Omental fat pad (tissue), 4 donors: ENCODE measurements around the gene MBNL2. TPM values are rescaled to one million over a fixed set of nuclear protein-coding genes. Genes with fewer than 3 reads are reported as not detected.

Source experiments
- ATAC-seq: fragments of 150-250 bp; one replicate; pipeline ENCODE4 v1.9.1; 2016; ENCODE audit warnings: mild to moderate bottlenecking, moderate library complexity; ENCODE audit not compliant: low FRiP score
- DNase-seq: peaks from one replicate; pipeline ENCODE4 v3.0.0-alpha.2; 2019; ENCODE audit warnings: low spot score
- small RNA-seq: library from RNA; depleted of rRNA; stranded (forward); fragments of <200 nt; gene quantifications from one replicate; pipeline ENCODE3, GENCODE V24; 2016
- total RNA-seq, 4 donors: library from RNA; depleted of rRNA; stranded (reverse); fragments of >200 nt; gene quantifications; one replicate each; pipeline ENCODE4 v1.1.0, GENCODE V29; 2016
- TF ChIP-seq, protein P1 (sequence below), 3 donors: fragments of 450-650 bp; IDR thresholded peaks; one replicate each; pipeline ENCODE4 v1.5.1; 2016 to 2017; ENCODE audit warnings: antibody characterized with exemption in 3 of 3, mild to moderate bottlenecking in 3 of 3, moderate library complexity in 2 of 3

MBNL2 gene
- total RNA-seq, 4 donors from 2014 or later: 105 to 132 (median 123) TPM

- ATAC-seq (no peak), DNase-seq (no peak)
- TF ChIP-seq, protein P1, sequence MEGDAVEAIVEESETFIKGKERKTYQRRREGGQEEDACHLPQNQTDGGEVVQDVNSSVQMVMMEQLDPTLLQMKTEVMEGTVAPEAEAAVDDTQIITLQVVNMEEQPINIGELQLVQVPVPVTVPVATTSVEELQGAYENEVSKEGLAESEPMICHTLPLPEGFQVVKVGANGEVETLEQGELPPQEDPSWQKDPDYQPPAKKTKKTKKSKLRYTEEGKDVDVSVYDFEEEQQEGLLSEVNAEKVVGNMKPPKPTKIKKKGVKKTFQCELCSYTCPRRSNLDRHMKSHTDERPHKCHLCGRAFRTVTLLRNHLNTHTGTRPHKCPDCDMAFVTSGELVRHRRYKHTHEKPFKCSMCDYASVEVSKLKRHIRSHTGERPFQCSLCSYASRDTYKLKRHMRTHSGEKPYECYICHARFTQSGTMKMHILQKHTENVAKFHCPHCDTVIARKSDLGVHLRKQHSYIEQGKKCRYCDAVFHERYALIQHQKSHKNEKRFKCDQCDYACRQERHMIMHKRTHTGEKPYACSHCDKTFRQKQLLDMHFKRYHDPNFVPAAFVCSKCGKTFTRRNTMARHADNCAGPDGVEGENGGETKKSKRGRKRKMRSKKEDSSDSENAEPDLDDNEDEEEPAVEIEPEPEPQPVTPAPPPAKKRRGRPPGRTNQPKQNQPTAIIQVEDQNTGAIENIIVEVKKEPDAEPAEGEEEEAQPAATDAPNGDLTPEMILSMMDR (IDR thresholded peaks at IDR 0.05): no peak
Measured at GRCh38 chr13:97437729-97438128, 215.6 kb downstream of the MBNL2 start.

- DNase-seq: no peak
- TF ChIP-seq, protein P1 (IDR thresholded peaks at IDR 0.05): no peak
- ATAC-seq: no peak
Measured at GRCh38 chr13:97438856-97439595, 216.9 kb downstream of the MBNL2 start.

DNA sequence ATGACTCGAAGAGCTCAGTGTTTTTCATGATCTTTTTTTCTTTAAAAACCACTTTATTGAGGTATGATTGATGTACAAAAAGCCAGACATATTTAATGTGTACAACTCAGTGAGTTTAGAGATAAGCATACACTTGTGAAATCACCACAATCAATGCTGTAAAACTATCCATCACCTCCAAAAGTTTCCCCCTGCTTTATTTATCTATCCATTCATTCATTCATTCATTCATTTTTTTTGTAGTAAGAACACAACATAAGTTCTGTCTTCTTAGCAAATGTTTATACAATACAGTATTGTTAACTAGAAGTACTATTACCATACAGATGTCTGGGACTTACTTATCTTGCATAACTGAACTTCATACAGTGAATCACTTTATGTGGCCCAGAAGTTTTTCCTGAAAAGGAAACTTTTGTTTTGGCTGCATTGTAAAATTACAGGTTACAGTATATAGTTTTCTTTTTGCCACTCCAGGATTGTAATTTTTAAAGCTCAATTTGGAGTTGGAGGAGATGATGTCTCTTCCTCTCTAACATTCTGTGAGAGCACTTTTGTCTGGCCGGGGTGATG, 218.6 kb downstream of the MBNL2 start:
- TF ChIP-seq, protein P1 (IDR thresholded peaks at IDR 0.05): no peak
- ATAC-seq (no peak), DNase-seq (no peak)

- TF ChIP-seq, protein P1 (IDR thresholded peaks at IDR 0.05): no peak
- no peak for ATAC-seq
- DNase-seq: no peak
Measured at GRCh38 chr13:97441368-97441767, 219.2 kb downstream of the MBNL2 start.

Small RNAs within 50 kb of the gene (small RNA-seq; reads per million reads assigned to genes)
- gene AL442067.1: not detected
- not detected for gene RNA5SP37

Other genes starting within 250 kb of the MBNL2 start
- 1 to 10 TPM in 2 of 4 donors, under 1 TPM in 2; 0.37 to 5.4 (median 1.1) TPM for gene OXGR1, start 227.9 kb upstream of the MBNL2 start, total RNA-seq
- 10 to 100 TPM; 18.2 to 42.9 (median 29.6) TPM for gene RAP2A, start 211.8 kb downstream of the MBNL2 start, total RNA-seq